Measurements from ENCODE around the gene BASP1.

- TF ChIP-seq CTCF (IDR thresholded peaks at IDR 0.05) (no peak), POLR2AphosphoS5 (IDR thresholded peaks at IDR 0.05) (no peak), POLR2A (IDR thresholded peaks at IDR 0.05) (no peak)
Observed at GRCh38 chr5:17252543-17252942, 35.1 kb downstream of the BASP1 start.
